H1 (cell line): ENCODE data around the gene CELF2. TPM values are rescaled to one million over a fixed set of nuclear protein-coding genes. Genes with fewer than 3 reads are reported as not detected.

Experiments
- CTCF ChIA-PET: fragments of 300-600 bp; sonication (Branson Sonifier 250); formaldehyde crosslinking; loops from one replicate; lab custom pipeline; 2021; ENCODE audit not compliant: partially characterized antibody; lab: Charles Lee
- POLR2A ChIA-PET: fragments of 300-600 bp; sonication (Branson Sonifier 250); formaldehyde crosslinking; loops from one replicate; lab custom pipeline; 2021; ENCODE audit warnings: inconsistent platforms; ENCODE audit not compliant: partially characterized antibody; lab: Charles Lee
- DNase-seq, 2 experiments: peaks; one replicate each; pipeline versions ENCODE4 v3.0.0 to v3.0.0-alpha.2; 2010 to 2022; ENCODE audit warnings: low spot score in 2 of 2, low read depth in 1 of 2, mixed read lengths in 1 of 2
- FAIRE-seq: peaks from 2 replicates; lab custom pipeline; 2011; peaks lifted over from hg19 to GRCh38; lab: Jason Lieb, UNC
- H2AFZ ChIP-seq: 2 replicates; pipeline ENCODE4 v1.8.1; 2012; ENCODE audit warnings: low read length, inconsistent platforms
- H2AK5ac ChIP-seq: 2 replicates; pipeline ENCODE4 v1.6.1; 2013; ENCODE audit warnings: low read depth, low read length
- H2BK120ac ChIP-seq: replicated peaks from 2 replicates; pipeline ENCODE3; 2013; ENCODE audit warnings: low read depth, low read length, inconsistent platforms
- H2BK12ac ChIP-seq: 2 replicates; pipeline ENCODE4 v1.6.1; 2013; ENCODE audit warnings: low read depth, low read length
- H2BK15ac ChIP-seq: 2 replicates; pipeline ENCODE4 v1.6.1; 2013; ENCODE audit warnings: low read length
- H2BK20ac ChIP-seq: 2 replicates; pipeline ENCODE4 v1.6.1; 2013; ENCODE audit warnings: low read length
- H2BK5ac ChIP-seq: 2 replicates; pipeline ENCODE4 v1.6.1; 2013; ENCODE audit warnings: low read depth, low read length
- H3K14ac ChIP-seq: 2 replicates; pipeline ENCODE4 v1.6.1; 2013; ENCODE audit warnings: inconsistent platforms; ENCODE audit not compliant: insufficient read length
- H3K18ac ChIP-seq: 2 replicates; pipeline ENCODE4 v1.6.1; 2013; ENCODE audit warnings: low read length; ENCODE audit errors: extremely low read depth
- H3K23ac ChIP-seq: 2 replicates; pipeline ENCODE4 v1.6.1; 2013; ENCODE audit warnings: inconsistent platforms; ENCODE audit not compliant: insufficient read length
- H3K23me2 ChIP-seq: 2 replicates; pipeline ENCODE4 v1.6.1; 2013; ENCODE audit warnings: low read depth, low read length
- H3K27ac ChIP-seq: 2 replicates; pipeline ENCODE4 v1.6.1; 2011; ENCODE audit warnings: low read depth, low read length, inconsistent platforms
- H3K27me3 ChIP-seq, 4 experiments: replicated peaks in 1 of 4; 1 replicate in 1 of 4; 2 replicates in 3 of 4; pipeline versions ENCODE4 v1.6.1 to v1.8.1; 2011 to 2013; ENCODE audit warnings: low read length in 3 of 4, mild to moderate bottlenecking in 3 of 4, inconsistent platforms in 2 of 4, mixed read lengths in 2 of 4, moderate library complexity in 1 of 4; ENCODE audit not compliant: control insufficient read depth in 3 of 4, insufficient read depth in 3 of 4; ENCODE audit errors: extremely low read depth in 1 of 4
- H3K36me3 ChIP-seq, 4 experiments: 2 replicates each; pipeline versions ENCODE4 v1.6.1 to v1.8.1; 2011 to 2013; ENCODE audit warnings: mild to moderate bottlenecking in 4 of 4, low read length in 3 of 4, moderate library complexity in 2 of 4, control low read depth in 1 of 4, inconsistent platforms in 1 of 4; ENCODE audit not compliant: insufficient read depth in 4 of 4, control insufficient read depth in 2 of 4
- H3K4ac ChIP-seq: replicated peaks from 2 replicates; pipeline ENCODE3; 2013; ENCODE audit warnings: low read length, low read depth, mixed read lengths, inconsistent platforms; ENCODE audit not compliant: insufficient read length
- H3K4me1 ChIP-seq, 4 experiments: replicated peaks in 1 of 4; 1 replicate in 1 of 4; 2 replicates in 3 of 4; pipeline versions ENCODE4 v1.6.1 to v1.8.1; 2011 to 2013; ENCODE audit warnings: low read length in 3 of 4, inconsistent platforms in 2 of 4, mixed read lengths in 1 of 4; ENCODE audit not compliant: insufficient read depth in 4 of 4, control insufficient read depth in 3 of 4
- H3K4me2 ChIP-seq, 2 experiments: 2 replicates each; pipeline versions ENCODE4 v1.6.1 to v1.8.1; 2011 to 2013; ENCODE audit warnings: low read depth in 2 of 2, low read length in 2 of 2, control low read depth in 1 of 2, inconsistent platforms in 1 of 2, mild to moderate bottlenecking in 1 of 2; ENCODE audit not compliant: insufficient read depth in 1 of 2
- H3K4me3 ChIP-seq, 4 experiments: fragments of 200-600, 300-600 bp in 1 of 4; sonication (generic), shearing (Covaris generic), sonication (Bioruptor Twin) in 1 of 4; 2 replicates each; pipeline versions ENCODE4 v1.5.1 to v1.8.1; 2011 to 2016; ENCODE audit warnings: low read length in 4 of 4, low read depth in 3 of 4, control low read depth in 2 of 4, inconsistent platforms in 2 of 4, mild to moderate bottlenecking in 2 of 4, mixed read lengths in 1 of 4, moderate library complexity in 1 of 4; ENCODE audit not compliant: insufficient read depth in 2 of 4; ENCODE audit errors: extremely low read depth in 1 of 4
- H3K56ac ChIP-seq: replicated peaks from 2 replicates; pipeline ENCODE3; 2013; ENCODE audit warnings: low read depth, mild to moderate bottlenecking, mixed read lengths, low read length, inconsistent platforms; ENCODE audit not compliant: insufficient read length
- H3K79me1 ChIP-seq: 2 replicates; pipeline ENCODE4 v1.6.1; 2013; ENCODE audit warnings: low read depth, low read length, control low read depth
- H3K79me2 ChIP-seq, 2 experiments: 2 replicates each; pipeline versions ENCODE4 v1.6.1 to v1.8.1; 2012 to 2013; ENCODE audit warnings: low read length in 2 of 2, mild to moderate bottlenecking in 2 of 2, inconsistent platforms in 1 of 2; ENCODE audit not compliant: insufficient read depth in 2 of 2, control insufficient read depth in 1 of 2
- H3K9ac ChIP-seq, 4 experiments: replicated peaks in 1 of 4; 1 replicate in 1 of 4; 2 replicates in 3 of 4; pipeline versions ENCODE4 v1.6.1 to v1.8.1; 2011 to 2013; ENCODE audit warnings: low read depth in 3 of 4, low read length in 3 of 4, control low read depth in 2 of 4, mild to moderate bottlenecking in 2 of 4, moderate library complexity in 2 of 4, inconsistent platforms in 1 of 4; ENCODE audit errors: extremely low read depth in 1 of 4
- H3K9me3 ChIP-seq, 2 experiments: 2 replicates each; pipeline versions ENCODE4 v1.6.1 to v1.8.1; 2012 to 2013; ENCODE audit warnings: mild to moderate bottlenecking in 2 of 2, moderate library complexity in 2 of 2, control low read depth in 1 of 2, inconsistent platforms in 1 of 2, low read depth in 1 of 2, low read length in 1 of 2, mixed read lengths in 1 of 2; ENCODE audit not compliant: insufficient read depth in 2 of 2
- H4K20me1 ChIP-seq, 2 experiments: replicated peaks in 1 of 2; 2 replicates each; pipeline versions ENCODE3 to v1.8.1; 2011 to 2013; ENCODE audit warnings: inconsistent platforms in 2 of 2, low read length in 2 of 2, mild to moderate bottlenecking in 1 of 2; ENCODE audit not compliant: insufficient read depth in 2 of 2, control insufficient read depth in 1 of 2
- H4K5ac ChIP-seq: 2 replicates; pipeline ENCODE4 v1.6.1; 2013; ENCODE audit warnings: low read length, low read depth, mixed read lengths, inconsistent platforms; ENCODE audit not compliant: insufficient read length
- H4K8ac ChIP-seq: 2 replicates; pipeline ENCODE4 v1.8.0; 2013; ENCODE audit warnings: mild to moderate bottlenecking, moderate library complexity, low read length, inconsistent platforms; ENCODE audit not compliant: insufficient read depth; ENCODE audit errors: extremely low read depth
- H4K91ac ChIP-seq: replicated peaks from 2 replicates; pipeline ENCODE3; 2013; ENCODE audit warnings: low read length, mixed read lengths, inconsistent platforms; ENCODE audit not compliant: insufficient read length
- KDM4A ChIP-seq: IDR thresholded peaks from one replicate; pipeline ENCODE4 v1.7.1; 2012; ENCODE audit warnings: low read depth, mild to moderate bottlenecking, moderate library complexity, low read length, inconsistent platforms; ENCODE audit not compliant: severe bottlenecking
- KDM5A ChIP-seq: fragments of 200-600 bp; IDR thresholded peaks from 2 replicates; pipeline ENCODE4 v1.7.1; 2012; ENCODE audit warnings: mild to moderate bottlenecking, low read length, inconsistent platforms, mixed read lengths
- NRF1 ChIP-seq: IDR thresholded peaks from 2 replicates; pipeline ENCODE4 v1.6.1; 2011; ENCODE audit warnings: mild to moderate bottlenecking, low read depth, low read length, improper control_type of control experiment
- POLR2AphosphoS5 ChIP-seq: IDR thresholded peaks from 2 replicates; pipeline ENCODE4 v1.6.1; 2011; ENCODE audit warnings: low read depth, low read length
- SAP30 ChIP-seq: fragments of 300-600 bp; sonication (generic); IDR thresholded peaks from 2 replicates; pipeline ENCODE4 v1.7.1; 2012; ENCODE audit warnings: low read length, moderate library complexity, mild to moderate bottlenecking, inconsistent platforms; ENCODE audit not compliant: insufficient read depth, insufficient replicate concordance
- TAF7 ChIP-seq: optimal IDR thresholded peaks from 2 replicates; pipeline ENCODE3; 2011; ENCODE audit warnings: low read depth, mild to moderate bottlenecking, inconsistent platforms, low read length, moderate library complexity, borderline replicate concordance
- WGBS, 2 experiments: shearing (Covaris generic) in 1 of 2; methylation state at CpG; one replicate each; pipeline versions ENCODE4 v1.1.6 to v1.1.7; 2013 to 2015; ENCODE audit warnings: low lambda C conversion rate in 2 of 2, mixed read lengths in 2 of 2, inconsistent platforms in 1 of 2, low coverage in 1 of 2, missing lambda C conversion rate in 1 of 2; ENCODE audit not compliant: insufficient replicate concordance in 2 of 2, insufficient coverage in 1 of 2, insufficient read length in 1 of 2; ENCODE audit errors: extremely low coverage in 1 of 2, missing lambda C conversion rate in 1 of 2; 5-methylcytosine and 5-hydroxymethylcytosine counted together
- polyA plus RNA-seq, 7 experiments: library from polyadenylated mRNA; depleted of rRNA in 3 of 7; stranded (reverse) in 5 of 7; unstranded in 2 of 7; fragments of >200 nt in 5 of 7; fragments of 200-250 nt in 2 of 7; gene quantifications; 1 replicate in 5 of 7; 2 replicates in 1 of 7; 4 replicates in 1 of 7; pipeline versions ENCODE4 v1.2.1 to v1.2.3, GENCODE V29; 2011 to 2013; ENCODE audit warnings: missing spikeins in 2 of 7, mixed read lengths in 2 of 7
- total RNA-seq: library from RNA; stranded (reverse); fragmentation: NEBNext Ultra II Directional; extraction: Animal tissue kit (Norgen Biotek cat#: 25700); gene quantifications from 2 replicates; pipeline ENCODE4 v1.2.1, GENCODE V29; 2021

CELF2 gene
- total and polyA plus RNA-seq, 2 of the 8 experiments (the other 6 are each of a cell fraction or from before 2014, with no cell fraction given) = 18.3 to 22.7 TPM

GRCh38 chr10:10985361-10985760 is 32.3 kb upstream of the CELF2 start:
- no peak overlapping the region for H3K4ac ChIP-seq
- 92% methylated on average over 2 of the region's 2 CpGs; no CpG with 5 or more reads in 1 of the 2 experiments for WGBS, 2 experiments
- no peak for TF ChIP-seq SAP30
- TF ChIP-seq KDM4A = no peak
- no peak for TF ChIP-seq POLR2AphosphoS5
- TF ChIP-seq KDM5A = no peak
- no peak for TF ChIP-seq NRF1
- no peak for TF ChIP-seq TAF7

More at GRCh38 chr10:10985361-10985760, 32.3 kb upstream of the CELF2 start:
- H3K18ac ChIP-seq = no peak overlapping the region
- H3K9me3 ChIP-seq = no peaks in the 10 kb centered on the region
- H3K9ac ChIP-seq = no peak overlapping the region
- no peak overlapping the region for H3K4me3 ChIP-seq
- H3K14ac ChIP-seq = no peak overlapping the region
- H2BK120ac ChIP-seq = no peak overlapping the region
- H3K4me2 ChIP-seq = no peak overlapping the region
- 0 out of 2 replicates have a peak overlapping the region, but pooled peaks have one; percentile 45 for H2AFZ ChIP-seq
- H3K79me1 ChIP-seq = no peaks in the 10 kb centered on the region
- DNase-seq = no peak
- H3K36me3 ChIP-seq = no peaks in the 10 kb centered on the region
- no peak overlapping the region for H2BK20ac ChIP-seq
- ChIA-PET POLR2A (no interaction called here), CTCF (no interaction called here)
- no peak overlapping the region for H2BK5ac ChIP-seq
- H3K23me2 ChIP-seq = no peaks in the 10 kb centered on the region
- H3K4me1 ChIP-seq = peaks cover 0 to 4% (median 1%) of the 10 kb centered on the region in 4 experiments; a peak in 2 of 7 replicates
- no peaks in the 10 kb centered on the region for H3K79me2 ChIP-seq
- no peak overlapping the region for H3K27ac ChIP-seq
- H4K8ac ChIP-seq = no peak overlapping the region; the same call in 1 of the 2 replicates
- no peak overlapping the region for H4K91ac ChIP-seq
- H3K23ac ChIP-seq = no peak overlapping the region
- H3K27me3 ChIP-seq = no peaks in the 10 kb centered on the region
- no peak for FAIRE-seq
- no peak overlapping the region for H4K5ac ChIP-seq
- no peak overlapping the region for H2BK12ac ChIP-seq
- H2BK15ac ChIP-seq = no peak overlapping the region
- H2AK5ac ChIP-seq = no peak overlapping the region
- H4K20me1 ChIP-seq = no peaks in the 10 kb centered on the region
- H3K56ac ChIP-seq = no peak overlapping the region
